Tibial nerve (tissue), 4 donors: Measurements from ENCODE around the gene IFITM10.

Experiments
- EP300 ChIP-seq, 2 donors: sonication (generic); formaldehyde crosslinking; IDR thresholded peaks; one replicate each; pipeline ENCODE4 v1.6.1; 2017; ENCODE audit warnings: antibody characterized with exemption in 2 of 2, mild to moderate bottlenecking in 1 of 2
- POLR2A ChIP-seq, 2 donors: fragments of 450-650 bp; IDR thresholded peaks; one replicate each; pipeline ENCODE4 v1.6.1; 2017; ENCODE audit warnings: antibody characterized with exemption in 2 of 2, mild to moderate bottlenecking in 2 of 2, moderate library complexity in 2 of 2
- TF ChIP-seq, protein P1 (sequence below), 5 experiments: fragments of 200-600 bp in 3 of 5; fragments of 450-650 bp in 2 of 5; sonication (generic) in 3 of 5; IDR thresholded peaks; one replicate each; pipeline ENCODE4 v1.5.1; 2016 to 2019; ENCODE audit warnings: antibody characterized with exemption in 5 of 5, mild to moderate bottlenecking in 3 of 5, moderate library complexity in 2 of 5

DNA sequence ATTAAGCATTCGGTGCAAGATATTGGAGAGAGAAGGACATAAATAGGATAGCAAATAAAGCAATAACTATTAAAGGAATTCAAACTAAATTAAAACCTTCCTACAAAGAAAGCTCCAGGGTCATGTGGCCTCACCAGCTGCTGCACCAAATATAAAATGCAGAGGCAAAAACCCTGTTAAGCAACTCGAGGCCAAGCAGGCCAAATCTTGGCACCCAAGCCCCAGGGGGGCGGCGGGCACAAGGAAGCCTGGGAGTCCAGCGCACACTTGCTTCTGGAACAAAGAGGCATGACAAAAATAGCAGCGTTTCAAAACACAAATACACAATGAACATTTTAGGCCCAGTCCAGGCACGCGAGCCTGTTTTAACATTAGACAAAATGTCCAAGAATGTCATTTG is 32.6 kb downstream of the IFITM10 start:
- TF ChIP-seq, protein P1, sequence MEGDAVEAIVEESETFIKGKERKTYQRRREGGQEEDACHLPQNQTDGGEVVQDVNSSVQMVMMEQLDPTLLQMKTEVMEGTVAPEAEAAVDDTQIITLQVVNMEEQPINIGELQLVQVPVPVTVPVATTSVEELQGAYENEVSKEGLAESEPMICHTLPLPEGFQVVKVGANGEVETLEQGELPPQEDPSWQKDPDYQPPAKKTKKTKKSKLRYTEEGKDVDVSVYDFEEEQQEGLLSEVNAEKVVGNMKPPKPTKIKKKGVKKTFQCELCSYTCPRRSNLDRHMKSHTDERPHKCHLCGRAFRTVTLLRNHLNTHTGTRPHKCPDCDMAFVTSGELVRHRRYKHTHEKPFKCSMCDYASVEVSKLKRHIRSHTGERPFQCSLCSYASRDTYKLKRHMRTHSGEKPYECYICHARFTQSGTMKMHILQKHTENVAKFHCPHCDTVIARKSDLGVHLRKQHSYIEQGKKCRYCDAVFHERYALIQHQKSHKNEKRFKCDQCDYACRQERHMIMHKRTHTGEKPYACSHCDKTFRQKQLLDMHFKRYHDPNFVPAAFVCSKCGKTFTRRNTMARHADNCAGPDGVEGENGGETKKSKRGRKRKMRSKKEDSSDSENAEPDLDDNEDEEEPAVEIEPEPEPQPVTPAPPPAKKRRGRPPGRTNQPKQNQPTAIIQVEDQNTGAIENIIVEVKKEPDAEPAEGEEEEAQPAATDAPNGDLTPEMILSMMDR (IDR thresholded peaks at IDR 0.05) = no peak
- TF ChIP-seq POLR2A (IDR thresholded peaks at IDR 0.05) (no peak), EP300 (IDR thresholded peaks at IDR 0.05) (peak; percentile 14 to 49)
